BJ (cell line): ENCODE results near the gene S100A7. TPM values are rescaled to one million over a fixed set of nuclear protein-coding genes. Genes with fewer than 3 reads are reported as not detected.

ENCODE experiments used
- CTCF ChIA-PET: fragments of 350-600 bp; formaldehyde crosslinking; extraction: SDS; loops from one replicate; lab custom pipeline; 2021; ENCODE audit warnings: antibody characterized with exemption, inconsistent platforms; lab: Yijun Ruan, JAX
- POLR2A ChIA-PET: fragments of 300-600 bp; sonication (Branson Sonifier 250); formaldehyde crosslinking; extraction: SDS; loops from one replicate; lab custom pipeline; 2021; ENCODE audit warnings: antibody characterized with exemption; lab: Charles Lee
- DNase-seq: peaks from one replicate; pipeline ENCODE4 v3.0.0-alpha.2; 2011; ENCODE audit warnings: low read depth
- H3K27me3 ChIP-seq: 2 replicates; pipeline ENCODE4 v1.6.0; 2011; ENCODE audit warnings: low read length; ENCODE audit not compliant: control insufficient read depth, insufficient read depth
- H3K36me3 ChIP-seq: 2 replicates; pipeline ENCODE4 v1.5.1; 2011; ENCODE audit warnings: low read length; ENCODE audit not compliant: control insufficient read depth, insufficient read depth
- H3K4me3 ChIP-seq: 2 replicates; pipeline ENCODE4 v1.5.1; 2011; ENCODE audit warnings: low read depth, mild to moderate bottlenecking, control low read depth, low read length
- polyA plus RNA-seq: library from polyadenylated mRNA; depleted of rRNA; stranded (reverse); fragments of >200 nt; gene quantifications from 2 replicates; pipeline ENCODE4 v1.2.3, GENCODE V29; 2011
- TF ChIP-seq, protein P1 (sequence below): IDR thresholded peaks from 2 replicates; pipeline ENCODE4 v1.5.1; 2011; ENCODE audit warnings: low read depth, mild to moderate bottlenecking, control low read depth, inconsistent platforms, low read length, moderate library complexity; ENCODE audit not compliant: insufficient read depth

The S100A7 gene
- polyA plus RNA-seq, 1 experiment = not detected

DNA sequence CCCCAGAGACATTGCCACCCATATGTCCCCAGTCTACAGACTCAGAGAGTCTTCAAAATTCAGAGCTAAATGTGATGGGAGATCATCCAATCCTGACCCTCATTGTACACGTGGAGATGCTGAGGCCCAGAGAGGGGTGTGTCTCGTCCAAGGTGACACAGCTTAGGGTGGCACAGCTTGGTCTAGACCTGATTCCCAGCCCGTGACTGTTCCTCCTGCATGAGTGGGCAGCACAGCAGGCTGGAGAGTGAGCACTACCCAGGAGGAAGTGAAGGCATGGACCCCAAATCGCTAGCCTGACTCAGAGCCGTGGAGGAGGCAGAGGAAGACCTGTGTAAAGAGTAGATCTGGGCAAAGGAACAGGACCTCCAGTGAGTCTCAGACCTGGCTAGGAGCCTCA lies 16.4 kb downstream of the S100A7 start:
- CTCF ChIA-PET = no interaction called here
- POLR2A ChIA-PET = no interaction called here
- DNase-seq = no peak

GRCh38 chr1:153443486-153443885 lies 17.0 kb downstream of the S100A7 start:
- POLR2A ChIA-PET = no interaction called here
- TF ChIP-seq, protein P1, sequence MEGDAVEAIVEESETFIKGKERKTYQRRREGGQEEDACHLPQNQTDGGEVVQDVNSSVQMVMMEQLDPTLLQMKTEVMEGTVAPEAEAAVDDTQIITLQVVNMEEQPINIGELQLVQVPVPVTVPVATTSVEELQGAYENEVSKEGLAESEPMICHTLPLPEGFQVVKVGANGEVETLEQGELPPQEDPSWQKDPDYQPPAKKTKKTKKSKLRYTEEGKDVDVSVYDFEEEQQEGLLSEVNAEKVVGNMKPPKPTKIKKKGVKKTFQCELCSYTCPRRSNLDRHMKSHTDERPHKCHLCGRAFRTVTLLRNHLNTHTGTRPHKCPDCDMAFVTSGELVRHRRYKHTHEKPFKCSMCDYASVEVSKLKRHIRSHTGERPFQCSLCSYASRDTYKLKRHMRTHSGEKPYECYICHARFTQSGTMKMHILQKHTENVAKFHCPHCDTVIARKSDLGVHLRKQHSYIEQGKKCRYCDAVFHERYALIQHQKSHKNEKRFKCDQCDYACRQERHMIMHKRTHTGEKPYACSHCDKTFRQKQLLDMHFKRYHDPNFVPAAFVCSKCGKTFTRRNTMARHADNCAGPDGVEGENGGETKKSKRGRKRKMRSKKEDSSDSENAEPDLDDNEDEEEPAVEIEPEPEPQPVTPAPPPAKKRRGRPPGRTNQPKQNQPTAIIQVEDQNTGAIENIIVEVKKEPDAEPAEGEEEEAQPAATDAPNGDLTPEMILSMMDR = no peak
- CTCF ChIA-PET = no interaction called here

More for the DNA sequence above, 16.4 kb downstream of the S100A7 start:
- H3K36me3 ChIP-seq = no peaks in the 10 kb centered on the region
- H3K27me3 ChIP-seq = peaks cover 3% of the 10 kb centered on the region; the same call in 1 of the 2 replicates
- TF ChIP-seq, protein P1 = no peak
- H3K4me3 ChIP-seq = no peak overlapping the region

GRCh38 chr1:153441238-153441755 lies 19.2 kb downstream of the S100A7 start:
- DNase-seq = no peak
- Histone ChIP-seq H3K27me3 (peaks cover 5% of the 10 kb centered on the region; the same call in 1 of the 2 replicates), H3K36me3 (no peaks in the 10 kb centered on the region), H3K4me3 (no peak overlapping the region)
- CTCF ChIA-PET = interaction anchor here (0.6 kb wide), 1 partner anchor 70 kb away, joined by 3 read pairs; no protein-coding TSS in a partner anchor
- TF ChIP-seq, protein P1 = no peak
- POLR2A ChIA-PET = no interaction called here

More at GRCh38 chr1:153443486-153443885, 17.0 kb downstream of the S100A7 start:
- peaks cover 3% of the 10 kb centered on the region; the same call in 1 of the 2 replicates for H3K27me3 ChIP-seq
- no peaks in the 10 kb centered on the region for H3K36me3 ChIP-seq
- no peak overlapping the region for H3K4me3 ChIP-seq
- DNase-seq = no peak

DNA sequence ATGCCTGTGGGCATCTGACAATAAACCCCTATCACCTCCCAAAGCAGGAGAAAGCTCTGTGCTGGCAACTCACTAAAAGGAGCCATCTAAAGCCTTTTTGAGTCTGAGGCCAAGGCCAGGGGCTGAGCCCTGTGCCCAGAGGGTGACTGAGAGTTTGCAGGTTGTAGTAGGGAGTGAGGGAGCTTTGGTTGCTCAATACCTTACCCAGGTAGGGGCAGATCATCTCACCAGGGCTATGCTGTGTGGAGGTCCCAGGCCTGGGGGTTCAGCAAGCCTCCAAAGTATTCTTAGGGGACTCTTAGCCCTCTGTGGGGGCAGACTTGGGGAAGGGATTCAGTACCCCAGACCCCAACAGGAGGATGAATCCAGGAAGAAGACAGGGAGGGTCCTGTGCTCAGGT lies 21.2 kb downstream of the S100A7 start:
- POLR2A ChIA-PET = no interaction called here
- no peak overlapping the region for H3K4me3 ChIP-seq
- no peak for DNase-seq
- CTCF ChIA-PET = no interaction called here
- no peaks in the 10 kb centered on the region for H3K36me3 ChIP-seq
- H3K27me3 ChIP-seq = peaks cover 2% of the 10 kb centered on the region; the same call in 1 of the 2 replicates
- TF ChIP-seq, protein P1 = no peak

DNA sequence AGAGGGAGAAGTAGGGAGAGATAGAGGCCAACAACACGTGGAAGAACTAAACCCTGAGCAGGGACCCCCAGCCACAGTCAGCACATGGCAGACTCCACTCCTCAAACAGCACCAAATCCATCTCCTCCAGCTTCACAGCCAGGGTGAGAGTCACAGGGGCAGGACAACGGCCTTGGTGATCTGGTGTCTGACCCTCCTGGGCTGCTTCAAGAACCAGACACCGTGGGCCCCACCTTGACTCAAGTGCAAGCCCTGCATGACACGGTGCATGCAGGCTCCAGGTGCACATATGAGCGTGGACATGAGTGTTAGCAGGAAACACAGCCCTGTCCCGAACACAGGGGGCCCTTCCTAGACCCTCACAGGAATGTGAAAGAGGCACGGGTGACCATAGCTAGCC lies 21.9 kb downstream of the S100A7 start:
- POLR2A ChIA-PET = no interaction called here
- TF ChIP-seq, protein P1 = no peak
- CTCF ChIA-PET = interaction anchor here (1.1 kb wide), 1 partner anchor 10 kb away, joined by 3 read pairs; no protein-coding TSS in a partner anchor

More for the DNA sequence above, 21.9 kb downstream of the S100A7 start:
- Histone ChIP-seq H3K4me3 (no peak overlapping the region), H3K27me3 (peaks cover 2% of the 10 kb centered on the region; the same call in 1 of the 2 replicates), H3K36me3 (no peaks in the 10 kb centered on the region)
- no peak for DNase-seq
